SK-N-SH (cell line): ENCODE data around the gene METTL15.

Experiments
- CHD2 ChIP-seq: fragments of 150-350 bp; IDR thresholded peaks from 2 replicates; pipeline ENCODE4 v1.6.1; 2018; ENCODE audit warnings: low read length; ENCODE audit not compliant: partially characterized antibody
- CTCF ChIP-seq: fragments of 200-600 bp; sonication (generic); IDR thresholded peaks from 2 replicates; pipeline ENCODE4 v1.6.1; 2017; ENCODE audit warnings: antibody characterized with exemption, mild to moderate bottlenecking, moderate library complexity
- EZH2phosphoT487 ChIP-seq: fragments of 200-600 bp; sonication (generic); IDR thresholded peaks from 2 replicates; pipeline ENCODE4 v1.6.1; 2017; ENCODE audit warnings: low read depth, mixed run types, mild to moderate bottlenecking, antibody characterized with exemption, moderate library complexity, borderline replicate concordance
- FOXJ3 ChIP-seq: sonication (generic); formaldehyde crosslinking; IDR thresholded peaks from 2 replicates; pipeline ENCODE4 v1.5.1; 2020; ENCODE audit warnings: mild to moderate bottlenecking, missing genetic modification reagents
- GABPA ChIP-seq: IDR thresholded peaks from 2 replicates; pipeline ENCODE4 v1.4.0; 2012; ENCODE audit warnings: low read depth, mild to moderate bottlenecking
- POLR2AphosphoS5 ChIP-seq: IDR thresholded peaks from 2 replicates; pipeline ENCODE4 v1.6.1; 2012; ENCODE audit warnings: low read depth, low read length
- REST ChIP-seq: IDR thresholded peaks from 2 replicates; pipeline ENCODE4 v1.6.1; 2012; ENCODE audit warnings: mild to moderate bottlenecking, low read depth, low read length, moderate library complexity
- USF1 ChIP-seq: IDR thresholded peaks from 2 replicates; pipeline ENCODE4 v1.4.0; 2012; ENCODE audit warnings: low read depth, borderline replicate concordance
- TF ChIP-seq, protein P1 (sequence below): fragments of 150-350 bp; IDR thresholded peaks from 2 replicates; pipeline ENCODE4 v1.6.1; 2017; ENCODE audit warnings: antibody characterized with exemption, low read length, low read depth, borderline replicate concordance

DNA sequence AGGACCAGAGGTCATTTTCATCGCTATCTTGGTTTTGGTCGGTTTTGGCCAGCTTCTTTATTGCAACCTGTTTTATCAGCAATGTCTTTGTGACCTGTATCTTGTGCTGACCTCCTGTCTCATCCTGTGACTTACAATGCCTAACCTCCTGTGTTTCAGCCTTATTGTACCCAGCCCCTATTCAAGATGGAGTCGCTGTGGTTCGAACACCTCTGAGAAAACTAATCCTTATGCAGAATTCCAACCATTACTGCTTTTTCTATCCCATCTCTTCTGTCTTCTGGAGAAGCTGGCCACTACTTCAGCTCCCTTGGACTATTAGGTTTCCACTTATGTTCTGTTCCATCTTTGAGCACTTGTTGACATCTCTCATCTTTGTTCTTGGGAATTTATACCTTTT is 62.6 kb downstream of the METTL15 start:
- TF ChIP-seq CTCF (no peak), EZH2phosphoT487 (no peak), FOXJ3 (CRISPR knock-in tag) (no peak), CHD2 (no peak), USF1 (no peak), POLR2AphosphoS5 (no peak), GABPA (no peak), REST (no peak)
- TF ChIP-seq, protein P1, sequence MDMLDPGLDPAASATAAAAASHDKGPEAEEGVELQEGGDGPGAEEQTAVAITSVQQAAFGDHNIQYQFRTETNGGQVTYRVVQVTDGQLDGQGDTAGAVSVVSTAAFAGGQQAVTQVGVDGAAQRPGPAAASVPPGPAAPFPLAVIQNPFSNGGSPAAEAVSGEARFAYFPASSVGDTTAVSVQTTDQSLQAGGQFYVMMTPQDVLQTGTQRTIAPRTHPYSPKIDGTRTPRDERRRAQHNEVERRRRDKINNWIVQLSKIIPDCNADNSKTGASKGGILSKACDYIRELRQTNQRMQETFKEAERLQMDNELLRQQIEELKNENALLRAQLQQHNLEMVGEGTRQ, result no peak
